Activated naive CD4-positive, alpha-beta T cell treated with anti-CD3 and anti-CD28 coated beads for 36 hours (primary cell): Measurements from ENCODE around the gene SPCS1. TPM values are rescaled to one million over a fixed set of nuclear protein-coding genes. Genes with fewer than 3 reads are reported as not detected.

Experiments used
- CTCF ChIA-PET: fragments of 350-600 bp; sonication (Branson Sonifier 250); formaldehyde crosslinking; loops from one replicate; lab custom pipeline; 2021; ENCODE audit warnings: antibody characterized with exemption; lab: Charles Lee
- DNase-seq: peaks from one replicate; pipeline ENCODE4 v3.0.0-alpha.2; 2020
- H3K27ac Mint-ChIP-seq: one replicate; pipeline ENCODE4 v1.8.0; 2021; ENCODE audit warnings: mild to moderate bottlenecking, mixed read lengths
- H3K27me3 Mint-ChIP-seq: one replicate; pipeline ENCODE4 v1.8.0; 2021; ENCODE audit warnings: low read depth, mixed read lengths
- H3K36me3 Mint-ChIP-seq: one replicate; pipeline ENCODE4 v1.8.0; 2021; ENCODE audit warnings: low read depth, mixed read lengths
- H3K4me1 Mint-ChIP-seq: one replicate; pipeline ENCODE4 v1.8.0; 2021; ENCODE audit warnings: low read depth, mixed read lengths
- H3K4me3 Mint-ChIP-seq: one replicate; pipeline ENCODE4 v1.8.0; 2021; ENCODE audit warnings: mild to moderate bottlenecking, moderate library complexity, mixed read lengths
- H3K9me3 Mint-ChIP-seq: one replicate; pipeline ENCODE4 v1.8.0; 2021; ENCODE audit warnings: mixed read lengths
- intact Hi-C: fragments of 100-400 bp; cut with micrococcal nuclease; formaldehyde crosslinking; loops from one replicate; pipeline ENCODE4 v1.15.1; 2023
- total RNA-seq, 2 experiments: library from RNA; stranded (reverse); gene quantifications; one replicate each; pipeline ENCODE4 v1.2.3, GENCODE V29; 2021

SPCS1 gene
- total RNA-seq, 2 experiments from 2014 or later = 118 to 123 TPM

DNA sequence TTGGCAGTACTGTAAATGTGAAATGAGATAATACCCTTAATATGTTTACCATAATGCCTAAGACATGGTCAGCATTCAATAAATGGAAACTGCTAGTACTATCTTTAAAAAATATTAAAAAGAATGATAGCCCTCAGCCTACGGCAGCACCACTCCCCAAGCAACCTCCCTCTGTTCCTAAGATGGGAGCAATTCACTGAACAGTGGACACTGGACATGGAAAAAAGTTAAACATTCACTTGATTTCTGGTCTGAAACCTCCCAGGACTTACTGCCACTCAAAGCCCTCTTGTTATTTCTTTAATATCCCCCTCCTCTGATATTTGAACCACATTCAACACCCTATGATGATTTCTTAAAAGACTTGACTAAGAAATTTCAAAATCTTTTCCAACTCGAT lies 37.8 kb downstream of the SPCS1 start:
- DNase-seq = no peak
- Mint-ChIP-seq H3K27ac (no peak overlapping the region), H3K36me3 (peaks cover 19% of the 10 kb centered on the region), H3K4me3 (no peak overlapping the region), H3K4me1 (no peaks in the 10 kb centered on the region), H3K9me3 (no peaks in the 10 kb centered on the region), H3K27me3 (no peaks in the 10 kb centered on the region)
- intact Hi-C loops = loop anchor here (2.0 kb wide), 1 partner anchor 453 kb away; no protein-coding TSS in a partner anchor
- CTCF ChIA-PET = interaction anchor here (0.9 to 1.1 kb wide), 5 partner anchors 77 to 338 kb away, joined by 3 to 5 read pairs (median 4); no protein-coding TSS in a partner anchor

- H3K27me3 Mint-ChIP-seq = no peaks in the 10 kb centered on the region
- H3K36me3 Mint-ChIP-seq = peaks cover 19% of the 10 kb centered on the region
- CTCF ChIA-PET = no interaction called here
- no peak for DNase-seq
- no peak overlapping the region for H3K27ac Mint-ChIP-seq
- no peaks in the 10 kb centered on the region for H3K4me1 Mint-ChIP-seq
- H3K4me3 Mint-ChIP-seq = no peak overlapping the region
- no peaks in the 10 kb centered on the region for H3K9me3 Mint-ChIP-seq
- intact Hi-C loops = no loop called here
Observed at GRCh38 chr3:52752045-52752660, 46.2 kb downstream of the SPCS1 start.

DNA sequence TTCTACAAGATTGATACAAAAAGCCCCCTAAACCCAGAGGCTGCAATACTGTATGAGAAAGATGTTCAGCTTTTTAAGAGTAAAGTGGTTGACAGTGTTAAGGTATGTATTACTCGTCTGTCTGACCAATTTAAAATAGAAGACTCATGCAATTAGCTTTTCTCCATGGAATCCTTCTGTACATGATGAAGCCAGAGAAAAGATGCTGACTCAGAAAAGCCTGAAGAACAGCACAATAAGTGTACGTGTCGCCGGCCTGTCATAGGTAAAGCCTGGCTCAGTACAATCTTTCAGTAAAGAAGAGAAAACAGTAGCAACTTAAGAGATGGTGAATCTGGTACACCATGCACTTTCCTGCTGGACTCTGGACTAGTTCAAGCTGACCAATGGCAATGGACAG lies 48.5 kb downstream of the SPCS1 start:
- intact Hi-C loops = no loop called here
- CTCF ChIA-PET = no interaction called here
- Mint-ChIP-seq H3K4me1 (no peaks in the 10 kb centered on the region), H3K27me3 (no peaks in the 10 kb centered on the region), H3K4me3 (no peak overlapping the region), H3K9me3 (no peaks in the 10 kb centered on the region), H3K27ac (no peak overlapping the region), H3K36me3 (peaks cover 15% of the 10 kb centered on the region)
- DNase-seq = no peak

DNA sequence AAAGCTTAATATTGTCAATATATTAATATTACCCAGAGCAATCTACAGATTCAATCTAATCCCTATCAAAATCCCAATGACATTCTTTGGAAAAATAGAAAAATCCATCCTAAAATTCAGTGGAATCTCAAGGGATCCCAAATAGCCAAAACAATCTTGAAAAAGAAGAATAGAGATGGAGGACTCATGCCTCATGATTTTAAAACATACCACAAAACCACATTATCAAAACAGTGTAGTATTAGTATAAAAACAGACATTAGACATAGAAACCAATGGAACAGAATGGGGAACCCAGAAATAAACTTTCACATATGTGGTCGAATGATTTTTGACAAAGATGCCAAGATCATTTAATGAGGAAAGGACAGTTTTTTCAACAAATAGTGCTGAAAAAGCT lies 50.2 kb downstream of the SPCS1 start:
- no peak for DNase-seq
- Mint-ChIP-seq H3K27me3 (no peaks in the 10 kb centered on the region), H3K36me3 (peaks cover 20% of the 10 kb centered on the region), H3K27ac (no peak overlapping the region), H3K4me3 (no peak overlapping the region), H3K9me3 (no peaks in the 10 kb centered on the region), H3K4me1 (no peaks in the 10 kb centered on the region)
- CTCF ChIA-PET = no interaction called here
- intact Hi-C loops = no loop called here

Other genes starting within 250 kb of the SPCS1 start
- under 1 TPM; 0.10 to 0.17 TPM for gene STAB1, start 210.8 kb upstream of the SPCS1 start, total RNA-seq
- 10 to 100 TPM; 20.4 to 20.8 TPM for gene NT5DC2, start 172.2 kb upstream of the SPCS1 start, total RNA-seq
- 10 to 100 TPM; 12.3 to 13.1 TPM for gene UQCC5, start 169.5 kb upstream of the SPCS1 start, total RNA-seq
- 10 to 100 TPM; 49.9 to 57.7 TPM for gene PBRM1, start 20.2 kb upstream of the SPCS1 start, total RNA-seq
- gene GNL3, start 20.1 kb upstream of the SPCS1 start, total RNA-seq = 100 to 1,000 TPM; 195 to 197 TPM
- gene GLT8D1, start 315 bp upstream of the SPCS1 start, total RNA-seq = 10 to 100 TPM; 24.5 to 25.4 TPM
- gene NEK4, start 64.8 kb downstream of the SPCS1 start, total RNA-seq = 10 to 100 TPM; 12.8 to 15.3 TPM
- gene ITIH1, start 71.5 kb downstream of the SPCS1 start, total RNA-seq = not detected
- not detected for gene ITIH3, start 88.7 kb downstream of the SPCS1 start, total RNA-seq
- gene ITIH4, start 124.6 kb downstream of the SPCS1 start, total RNA-seq = 1 to 10 TPM; 1.6 to 2.2 TPM
- under 1 TPM in 1 of 2 experiments, not detected in 1; 0.57 TPM for gene MUSTN1, start 128.9 kb downstream of the SPCS1 start, total RNA-seq
- 1 to 10 TPM; 7.7 to 9.7 TPM for gene STIMATE, start 191.4 kb downstream of the SPCS1 start, total RNA-seq